T-helper 2 cell treated with Interferon-gamma antibody and Interleukin-4, amounts not matched to agents 5 μg/mL and 100 μg/mL, for 36 hours (primary cell): Measurements from ENCODE around the gene SMYD3.

Experiments used
- DNase-seq: peaks from one replicate; pipeline ENCODE4 v3.0.0; 2021; ENCODE audit warnings: low spot score
- H3K27ac Mint-ChIP-seq: one replicate; pipeline ENCODE4 v1.8.0; 2021; ENCODE audit warnings: mild to moderate bottlenecking, mixed read lengths
- H3K27me3 Mint-ChIP-seq: one replicate; pipeline ENCODE4 v1.8.0; 2021; ENCODE audit warnings: low read depth, mixed read lengths
- H3K36me3 Mint-ChIP-seq: one replicate; pipeline ENCODE4 v1.8.0; 2021; ENCODE audit warnings: low read depth, mixed read lengths
- H3K4me1 Mint-ChIP-seq: one replicate; pipeline ENCODE4 v1.8.0; 2021; ENCODE audit warnings: low read depth, mixed read lengths
- H3K4me3 Mint-ChIP-seq: one replicate; pipeline ENCODE4 v1.8.0; 2022; ENCODE audit warnings: mild to moderate bottlenecking, moderate library complexity, mixed read lengths
- H3K9me3 Mint-ChIP-seq: one replicate; pipeline ENCODE4 v1.8.0; 2021; ENCODE audit warnings: mixed read lengths

Gene SMYD3

GRCh38 chr1:246280551-246280950, 226.5 kb downstream of the SMYD3 start:
- no peak for DNase-seq
- H3K4me3 Mint-ChIP-seq = no peak overlapping the region
- H3K9me3 Mint-ChIP-seq = no peaks in the 10 kb centered on the region
- H3K36me3 Mint-ChIP-seq = no peaks in the 10 kb centered on the region
- H3K27ac Mint-ChIP-seq = no peak overlapping the region
- no peaks in the 10 kb centered on the region for H3K27me3 Mint-ChIP-seq
- H3K4me1 Mint-ChIP-seq = no peaks in the 10 kb centered on the region

DNA sequence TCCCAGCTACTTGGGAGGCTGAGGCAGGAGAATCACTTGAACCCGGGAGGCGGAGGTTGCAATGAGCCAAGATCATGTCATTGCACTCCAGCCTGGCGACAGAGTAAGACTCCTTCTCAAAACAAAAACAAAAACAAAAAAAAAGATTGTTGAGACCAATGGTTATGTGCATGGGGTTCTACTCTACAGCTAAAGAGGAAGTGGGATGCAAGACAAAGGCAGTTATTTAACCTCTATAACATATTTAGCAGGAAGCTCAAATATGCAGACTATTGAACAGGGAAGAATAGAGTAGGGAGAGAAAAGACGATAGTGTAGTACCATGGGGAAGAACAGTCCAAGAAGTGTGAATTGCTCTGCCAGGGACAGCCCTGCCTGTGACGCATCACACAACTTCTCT, 227.7 kb downstream of the SMYD3 start:
- Mint-ChIP-seq H3K27me3 (no peaks in the 10 kb centered on the region), H3K4me1 (no peaks in the 10 kb centered on the region), H3K9me3 (no peaks in the 10 kb centered on the region), H3K4me3 (no peak overlapping the region), H3K27ac (no peak overlapping the region), H3K36me3 (no peaks in the 10 kb centered on the region)
- no peak for DNase-seq

GRCh38 chr1:246278371-246278770, 228.7 kb downstream of the SMYD3 start:
- no peaks in the 10 kb centered on the region for H3K36me3 Mint-ChIP-seq
- no peaks in the 10 kb centered on the region for H3K27me3 Mint-ChIP-seq
- no peaks in the 10 kb centered on the region for H3K9me3 Mint-ChIP-seq
- H3K4me3 Mint-ChIP-seq = no peak overlapping the region
- no peak for DNase-seq
- H3K27ac Mint-ChIP-seq = no peak overlapping the region
- H3K4me1 Mint-ChIP-seq = no peaks in the 10 kb centered on the region

- H3K4me3 Mint-ChIP-seq = no peak overlapping the region
Observed at GRCh38 chr1:246275036-246275435, 232.0 kb downstream of the SMYD3 start.

DNA sequence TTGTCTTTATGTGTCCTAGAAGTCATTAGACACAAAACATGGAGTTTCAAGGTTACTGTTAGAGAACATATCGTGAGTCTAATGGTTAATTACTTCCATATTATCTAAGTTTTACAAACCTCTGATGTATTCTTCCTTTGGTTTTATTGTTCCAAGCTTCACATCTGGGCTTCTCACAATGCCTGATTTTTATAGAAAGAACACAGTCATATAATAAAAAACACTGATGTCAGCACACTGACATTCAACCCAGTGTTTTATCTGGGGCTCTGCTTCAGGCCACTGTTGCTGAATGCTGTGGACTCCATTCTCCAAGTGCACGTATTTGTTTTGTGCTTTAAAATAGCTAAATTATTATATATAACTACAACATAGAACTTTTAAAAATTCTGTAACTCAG, 232.9 kb downstream of the SMYD3 start:
- Mint-ChIP-seq H3K4me3 (no peak overlapping the region), H3K27ac (no peak overlapping the region), H3K27me3 (no peaks in the 10 kb centered on the region), H3K9me3 (no peaks in the 10 kb centered on the region), H3K36me3 (no peaks in the 10 kb centered on the region), H3K4me1 (no peaks in the 10 kb centered on the region)
- DNase-seq = no peak

More at GRCh38 chr1:246275036-246275435, 232.0 kb downstream of the SMYD3 start:
- Mint-ChIP-seq H3K4me1 (no peaks in the 10 kb centered on the region), H3K27ac (no peak overlapping the region), H3K9me3 (no peaks in the 10 kb centered on the region), H3K27me3 (no peaks in the 10 kb centered on the region), H3K36me3 (no peaks in the 10 kb centered on the region)
- DNase-seq = no peak

- H3K4me3 Mint-ChIP-seq = no peak overlapping the region
- H3K36me3 Mint-ChIP-seq = no peaks in the 10 kb centered on the region
- H3K9me3 Mint-ChIP-seq = no peaks in the 10 kb centered on the region
- H3K27ac Mint-ChIP-seq = no peak overlapping the region
- no peak for DNase-seq
- H3K27me3 Mint-ChIP-seq = no peaks in the 10 kb centered on the region
- H3K4me1 Mint-ChIP-seq = no peaks in the 10 kb centered on the region
Observed at GRCh38 chr1:246271516-246271915, 235.6 kb downstream of the SMYD3 start.

GRCh38 chr1:246270236-246270635, 236.8 kb downstream of the SMYD3 start:
- H3K9me3 Mint-ChIP-seq = no peaks in the 10 kb centered on the region

DNA sequence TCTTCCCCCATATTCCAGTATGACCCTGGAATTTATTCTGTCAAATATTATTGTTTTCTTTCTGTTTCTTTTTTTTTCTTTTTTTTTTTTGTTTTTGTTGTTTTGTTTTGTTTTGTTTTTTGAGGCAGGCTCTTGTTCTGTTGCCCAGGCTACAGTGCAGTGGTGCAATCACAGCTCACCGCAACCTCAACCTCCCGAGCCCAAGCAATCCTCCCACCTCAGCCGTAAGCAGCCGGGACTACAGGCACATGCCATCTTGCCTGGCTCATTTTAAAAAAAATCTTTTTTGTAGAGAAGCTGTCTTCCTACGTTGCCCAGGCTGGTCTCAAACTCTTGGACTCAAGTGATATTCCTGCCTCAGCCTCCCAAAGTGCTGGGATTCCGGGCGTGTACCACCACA, 237.6 kb downstream of the SMYD3 start:
- no peak for DNase-seq
- Mint-ChIP-seq H3K27me3 (no peaks in the 10 kb centered on the region), H3K4me1 (no peaks in the 10 kb centered on the region), H3K9me3 (no peaks in the 10 kb centered on the region), H3K36me3 (no peaks in the 10 kb centered on the region), H3K4me3 (no peak overlapping the region), H3K27ac (no peak overlapping the region)

More at GRCh38 chr1:246270236-246270635, 236.8 kb downstream of the SMYD3 start:
- H3K27ac Mint-ChIP-seq = no peak overlapping the region
- H3K4me1 Mint-ChIP-seq = no peaks in the 10 kb centered on the region
- DNase-seq = no peak
- no peaks in the 10 kb centered on the region for H3K27me3 Mint-ChIP-seq
- no peak overlapping the region for H3K4me3 Mint-ChIP-seq
- no peaks in the 10 kb centered on the region for H3K36me3 Mint-ChIP-seq

- H3K36me3 Mint-ChIP-seq = no peaks in the 10 kb centered on the region
- no peaks in the 10 kb centered on the region for H3K4me1 Mint-ChIP-seq
- H3K9me3 Mint-ChIP-seq = no peaks in the 10 kb centered on the region
- H3K4me3 Mint-ChIP-seq = no peak overlapping the region
- no peak overlapping the region for H3K27ac Mint-ChIP-seq
- no peaks in the 10 kb centered on the region for H3K27me3 Mint-ChIP-seq
- no peak for DNase-seq
Observed at GRCh38 chr1:246267896-246268295, 239.2 kb downstream of the SMYD3 start.

GRCh38 chr1:246267426-246267825, 239.7 kb downstream of the SMYD3 start:
- Mint-ChIP-seq H3K9me3 (no peaks in the 10 kb centered on the region), H3K27ac (no peak overlapping the region), H3K4me1 (no peaks in the 10 kb centered on the region), H3K27me3 (no peaks in the 10 kb centered on the region), H3K36me3 (no peaks in the 10 kb centered on the region), H3K4me3 (no peak overlapping the region)
- DNase-seq = no peak

GRCh38 chr1:246265481-246265880, 241.6 kb downstream of the SMYD3 start:
- Mint-ChIP-seq H3K9me3 (peaks cover 5% of the 10 kb centered on the region), H3K36me3 (no peaks in the 10 kb centered on the region), H3K27me3 (no peaks in the 10 kb centered on the region), H3K27ac (no peak overlapping the region), H3K4me3 (no peak overlapping the region), H3K4me1 (no peaks in the 10 kb centered on the region)
- no peak for DNase-seq

- Mint-ChIP-seq H3K27ac (no peak overlapping the region), H3K4me1 (no peaks in the 10 kb centered on the region)
- no peak for DNase-seq
Observed at GRCh38 chr1:246262281-246262680, 244.8 kb downstream of the SMYD3 start.

DNA sequence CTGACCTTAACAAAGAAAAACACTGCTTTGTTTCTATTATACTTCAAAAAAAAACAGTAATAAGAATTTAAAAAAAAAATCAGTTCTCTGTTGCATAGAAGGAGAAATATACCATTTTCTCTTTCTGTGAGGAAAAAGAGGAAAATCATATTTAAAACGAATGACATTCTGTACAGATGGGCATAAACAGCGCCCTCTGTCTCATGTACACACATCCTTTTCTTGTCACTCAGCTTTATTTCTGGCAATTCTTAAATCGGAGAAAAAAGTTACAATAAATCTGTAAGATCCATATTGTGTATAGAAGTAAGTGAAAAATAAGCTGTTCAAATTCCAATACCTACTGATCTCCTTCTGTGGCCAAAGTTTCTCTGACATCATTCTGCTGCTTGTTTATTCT, 245.4 kb downstream of the SMYD3 start:
- no peak overlapping the region for H3K27ac Mint-ChIP-seq
- no peak for DNase-seq

More at GRCh38 chr1:246262281-246262680, 244.8 kb downstream of the SMYD3 start:
- Mint-ChIP-seq H3K27me3 (no peaks in the 10 kb centered on the region), H3K4me3 (no peak overlapping the region), H3K36me3 (no peaks in the 10 kb centered on the region), H3K9me3 (peaks cover 12% of the 10 kb centered on the region)

GRCh38 chr1:246258250-246258649, 248.8 kb downstream of the SMYD3 start:
- H3K27me3 Mint-ChIP-seq = no peaks in the 10 kb centered on the region
- peaks cover 12% of the 10 kb centered on the region for H3K9me3 Mint-ChIP-seq
- H3K36me3 Mint-ChIP-seq = no peaks in the 10 kb centered on the region
- H3K4me1 Mint-ChIP-seq = no peaks in the 10 kb centered on the region
- H3K4me3 Mint-ChIP-seq = no peak overlapping the region
- no peak for DNase-seq
- H3K27ac Mint-ChIP-seq = no peak overlapping the region

More for the DNA sequence above, 245.4 kb downstream of the SMYD3 start:
- peaks cover 12% of the 10 kb centered on the region for H3K9me3 Mint-ChIP-seq
- no peaks in the 10 kb centered on the region for H3K4me1 Mint-ChIP-seq
- no peaks in the 10 kb centered on the region for H3K36me3 Mint-ChIP-seq
- no peaks in the 10 kb centered on the region for H3K27me3 Mint-ChIP-seq
- H3K4me3 Mint-ChIP-seq = no peak overlapping the region

GRCh38 chr1:246255773-246256172, 251.3 kb downstream of the SMYD3 start:
- no peak for DNase-seq
- peaks cover 7% of the 10 kb centered on the region for H3K9me3 Mint-ChIP-seq
- no peak overlapping the region for H3K27ac Mint-ChIP-seq
- H3K4me1 Mint-ChIP-seq = no peaks in the 10 kb centered on the region
- no peaks in the 10 kb centered on the region for H3K27me3 Mint-ChIP-seq
- no peak overlapping the region for H3K4me3 Mint-ChIP-seq
- H3K36me3 Mint-ChIP-seq = no peaks in the 10 kb centered on the region
